GM20000 (cell line): ENCODE data around the gene CAPNS1.
A peak's percentile ranks its signal among the peaks of the same experiment; 100 is the strongest.

Experiments
- DNase-seq: peaks from one replicate; pipeline ENCODE4 v3.0.0; 2012; ENCODE audit warnings: low spot score
- TF ChIP-seq, protein P1 (sequence below): IDR thresholded peaks from 2 replicates; pipeline ENCODE4 v1.5.1; 2012; ENCODE audit warnings: mild to moderate bottlenecking, control low read depth; ENCODE audit errors: extremely low read depth, missing control alignments

CAPNS1 gene

GRCh38 chr19:36139473-36140303 is at the start of gene CAPNS1:
CAPNS1 (plus strand) TSS chr19:36140066; CDS start chr19:36141012, 946 bp downstream.
- TF ChIP-seq, protein P1, sequence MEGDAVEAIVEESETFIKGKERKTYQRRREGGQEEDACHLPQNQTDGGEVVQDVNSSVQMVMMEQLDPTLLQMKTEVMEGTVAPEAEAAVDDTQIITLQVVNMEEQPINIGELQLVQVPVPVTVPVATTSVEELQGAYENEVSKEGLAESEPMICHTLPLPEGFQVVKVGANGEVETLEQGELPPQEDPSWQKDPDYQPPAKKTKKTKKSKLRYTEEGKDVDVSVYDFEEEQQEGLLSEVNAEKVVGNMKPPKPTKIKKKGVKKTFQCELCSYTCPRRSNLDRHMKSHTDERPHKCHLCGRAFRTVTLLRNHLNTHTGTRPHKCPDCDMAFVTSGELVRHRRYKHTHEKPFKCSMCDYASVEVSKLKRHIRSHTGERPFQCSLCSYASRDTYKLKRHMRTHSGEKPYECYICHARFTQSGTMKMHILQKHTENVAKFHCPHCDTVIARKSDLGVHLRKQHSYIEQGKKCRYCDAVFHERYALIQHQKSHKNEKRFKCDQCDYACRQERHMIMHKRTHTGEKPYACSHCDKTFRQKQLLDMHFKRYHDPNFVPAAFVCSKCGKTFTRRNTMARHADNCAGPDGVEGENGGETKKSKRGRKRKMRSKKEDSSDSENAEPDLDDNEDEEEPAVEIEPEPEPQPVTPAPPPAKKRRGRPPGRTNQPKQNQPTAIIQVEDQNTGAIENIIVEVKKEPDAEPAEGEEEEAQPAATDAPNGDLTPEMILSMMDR: no peak

GRCh38 chr19:36090910-36091695 is 48.8 kb upstream of the CAPNS1 start:
- no peak for DNase-seq
- TF ChIP-seq, protein P1: no peak

More at GRCh38 chr19:36139473-36140303, at the start of gene CAPNS1:
- DNase-seq: peak; percentile 98

GRCh38 chr19:36092566-36092965 is 47.3 kb upstream of the CAPNS1 start:
- TF ChIP-seq, protein P1: no peak
- DNase-seq: no peak

- TF ChIP-seq, protein P1: no peak
- DNase-seq: peak; percentile 80
Observed at GRCh38 chr19:36093146-36093662, 46.7 kb upstream of the CAPNS1 start.

DNA sequence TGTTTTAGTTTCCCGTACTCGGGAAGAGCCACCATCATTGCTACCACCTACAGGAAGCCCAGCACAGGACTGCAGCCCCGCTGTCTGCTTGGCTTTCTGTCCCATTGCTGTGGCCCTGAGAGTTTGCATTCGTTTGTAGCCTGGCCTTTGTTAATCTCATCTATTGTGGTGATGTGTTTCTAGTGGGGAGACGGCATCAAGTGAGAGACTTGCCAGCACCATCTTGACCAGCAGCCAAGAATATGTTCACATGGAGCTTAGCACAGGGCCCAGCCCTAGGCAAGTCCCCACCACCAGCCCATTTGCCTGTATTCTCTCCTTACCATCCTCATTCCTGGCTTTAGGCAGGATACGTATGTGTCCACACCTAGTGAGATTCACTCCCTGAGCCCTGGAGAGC is 46.2 kb upstream of the CAPNS1 start:
- peak; percentile 66 for DNase-seq
- TF ChIP-seq, protein P1: no peak

GRCh38 chr19:36097036-36097435 is 42.8 kb upstream of the CAPNS1 start:
- TF ChIP-seq, protein P1: no peak
- no peak for DNase-seq
